Mucosa of stomach (tissue), 1 donor: Measurements from ENCODE around the gene MAGI2.
"Not testable (repeated sequence)": the region's sequence is repeated elsewhere in the genome, so short reads cannot be mapped to it uniquely, and the experiment has no call there.

ENCODE experiments used
- H3K27me3 ChIP-seq: one replicate; pipeline ENCODE4 v1.7.0; 2013; ENCODE audit warnings: mild to moderate bottlenecking, low read length; ENCODE audit not compliant: control insufficient read depth, insufficient read depth
- H3K36me3 ChIP-seq: one replicate; pipeline ENCODE4 v1.7.0; 2013; ENCODE audit warnings: low read length; ENCODE audit not compliant: control insufficient read depth, insufficient read depth
- H3K4me1 ChIP-seq: one replicate; pipeline ENCODE4 v1.7.0; 2013; ENCODE audit warnings: mild to moderate bottlenecking, low read length; ENCODE audit not compliant: control insufficient read depth, insufficient read depth
- H3K4me3 ChIP-seq: one replicate; pipeline ENCODE4 v1.7.0; 2013; ENCODE audit warnings: low read length
- H3K9ac ChIP-seq: one replicate; pipeline ENCODE4 v1.7.0; 2013; ENCODE audit warnings: mild to moderate bottlenecking, low read length, moderate library complexity
- H3K9me3 ChIP-seq: one replicate; pipeline ENCODE4 v1.7.0; 2013; ENCODE audit warnings: mild to moderate bottlenecking, low read length, moderate library complexity; ENCODE audit not compliant: control insufficient read depth
- donor health status: Pancreatic carcinoma.

MAGI2 gene

GRCh38 chr7:78983483-78983882 lies 470.0 kb downstream of the MAGI2 start:
- Histone ChIP-seq H3K36me3 (no peaks in the 10 kb centered on the region), H3K9me3 (no peaks in the 10 kb centered on the region), H3K9ac (no peak overlapping the region), H3K27me3 (no peaks in the 10 kb centered on the region), H3K4me1 (no peaks in the 10 kb centered on the region), H3K4me3 (no peak overlapping the region)

- no peaks in the 10 kb centered on the region for H3K27me3 ChIP-seq
- no peaks in the 10 kb centered on the region for H3K9me3 ChIP-seq
- no peaks in the 10 kb centered on the region for H3K36me3 ChIP-seq
- H3K4me1 ChIP-seq: no peaks in the 10 kb centered on the region
- no peak overlapping the region for H3K9ac ChIP-seq
- no peak overlapping the region for H3K4me3 ChIP-seq
Observed at GRCh38 chr7:78970440-78970916, 483.0 kb downstream of the MAGI2 start.

- Histone ChIP-seq H3K9ac (no peak overlapping the region), H3K36me3 (no peaks in the 10 kb centered on the region), H3K4me3 (no peak overlapping the region), H3K4me1 (no peaks in the 10 kb centered on the region), H3K27me3 (no peaks in the 10 kb centered on the region), H3K9me3 (no peaks in the 10 kb centered on the region)
Observed at GRCh38 chr7:78968951-78969350, 484.5 kb downstream of the MAGI2 start.

GRCh38 chr7:78967561-78967960 lies 485.9 kb downstream of the MAGI2 start:
- H3K9me3 ChIP-seq, H3K4me1 ChIP-seq, H3K27me3 ChIP-seq, H3K36me3 ChIP-seq, H3K9ac ChIP-seq, H3K4me3 ChIP-seq: not testable (repeated sequence)

- H3K27me3 ChIP-seq: no peaks in the 10 kb centered on the region
- H3K4me3 ChIP-seq: no peak overlapping the region
- no peaks in the 10 kb centered on the region for H3K4me1 ChIP-seq
Observed at GRCh38 chr7:78967046-78967445, 486.4 kb downstream of the MAGI2 start.

GRCh38 chr7:78959477-78959876 lies 494.0 kb downstream of the MAGI2 start:
- Histone ChIP-seq H3K36me3 (no peaks in the 10 kb centered on the region), H3K4me1 (no peaks in the 10 kb centered on the region), H3K9ac (no peak overlapping the region), H3K27me3 (no peaks in the 10 kb centered on the region), H3K9me3 (no peaks in the 10 kb centered on the region), H3K4me3 (no peak overlapping the region)

More at GRCh38 chr7:78967046-78967445, 486.4 kb downstream of the MAGI2 start:
- Histone ChIP-seq H3K9me3 (no peaks in the 10 kb centered on the region), H3K36me3 (no peaks in the 10 kb centered on the region), H3K9ac (no peak overlapping the region)

GRCh38 chr7:78955329-78955728 lies 498.1 kb downstream of the MAGI2 start:
- H3K9me3 ChIP-seq: no peaks in the 10 kb centered on the region
- H3K4me1 ChIP-seq: no peaks in the 10 kb centered on the region
- H3K36me3 ChIP-seq: no peaks in the 10 kb centered on the region
- H3K4me3 ChIP-seq: no peak overlapping the region
- H3K27me3 ChIP-seq: no peaks in the 10 kb centered on the region
- H3K9ac ChIP-seq: no peak overlapping the region

- Histone ChIP-seq H3K4me3 (no peak overlapping the region), H3K36me3 (no peaks in the 10 kb centered on the region), H3K9ac (no peak overlapping the region), H3K27me3 (no peaks in the 10 kb centered on the region), H3K4me1 (no peaks in the 10 kb centered on the region), H3K9me3 (no peaks in the 10 kb centered on the region)
Observed at GRCh38 chr7:78953726-78954363, 499.6 kb downstream of the MAGI2 start.

- Histone ChIP-seq H3K4me3 (no peak overlapping the region), H3K27me3 (no peaks in the 10 kb centered on the region), H3K9me3 (no peaks in the 10 kb centered on the region), H3K36me3 (no peaks in the 10 kb centered on the region), H3K9ac (no peak overlapping the region), H3K4me1 (no peaks in the 10 kb centered on the region)
Observed at GRCh38 chr7:78953090-78953489, 500.4 kb downstream of the MAGI2 start.

GRCh38 chr7:78939669-78940068 lies 513.8 kb downstream of the MAGI2 start:
- Histone ChIP-seq H3K36me3 (no peaks in the 10 kb centered on the region), H3K9me3 (no peaks in the 10 kb centered on the region), H3K27me3 (no peaks in the 10 kb centered on the region), H3K4me3 (no peak overlapping the region), H3K9ac (no peak overlapping the region), H3K4me1 (no peaks in the 10 kb centered on the region)

GRCh38 chr7:78924581-78924980 lies 528.9 kb downstream of the MAGI2 start:
- Histone ChIP-seq H3K27me3 (no peaks in the 10 kb centered on the region), H3K9me3 (no peaks in the 10 kb centered on the region), H3K4me3 (no peak overlapping the region), H3K36me3 (no peaks in the 10 kb centered on the region), H3K9ac (no peak overlapping the region), H3K4me1 (no peaks in the 10 kb centered on the region)

GRCh38 chr7:78912781-78913180 lies 540.7 kb downstream of the MAGI2 start:
- no peak overlapping the region for H3K9ac ChIP-seq
- no peaks in the 10 kb centered on the region for H3K36me3 ChIP-seq
- no peaks in the 10 kb centered on the region for H3K9me3 ChIP-seq
- H3K27me3 ChIP-seq: no peaks in the 10 kb centered on the region
- no peak overlapping the region for H3K4me3 ChIP-seq
- no peaks in the 10 kb centered on the region for H3K4me1 ChIP-seq

GRCh38 chr7:78906735-78907134 lies 546.7 kb downstream of the MAGI2 start:
- Histone ChIP-seq H3K4me3 (no peak overlapping the region), H3K9ac (no peak overlapping the region), H3K27me3 (no peaks in the 10 kb centered on the region), H3K9me3 (no peaks in the 10 kb centered on the region), H3K4me1 (no peaks in the 10 kb centered on the region), H3K36me3 (no peaks in the 10 kb centered on the region)
